Tibial nerve (tissue), 4 donors: ENCODE measurements around the gene PDHX. TPM values are rescaled to one million over a fixed set of nuclear protein-coding genes. Genes with fewer than 3 reads are reported as not detected.

Experiments
- DNase-seq, 2 donors: peaks; one replicate each; pipeline ENCODE4 v3.0.0-alpha.2; 2019; ENCODE audit warnings: low spot score in 2 of 2
- H3K27ac ChIP-seq, 4 donors: fragments of 200-600 bp; sonication (generic) in 3 of 4; one replicate each; pipeline ENCODE4 v1.5.1; 2017 to 2019; ENCODE audit warnings: mild to moderate bottlenecking in 1 of 4
- H3K27me3 ChIP-seq, 2 donors: fragments of 200-600 bp; sonication (generic) in 1 of 2; one replicate each; pipeline versions ENCODE4 v1.5.1 to v1.6.0; 2017 to 2019
- H3K36me3 ChIP-seq, 3 donors: fragments of 200-600 bp; sonication (generic); one replicate each; pipeline ENCODE4 v1.5.1; 2018 to 2019
- H3K4me1 ChIP-seq, 4 donors: fragments of 200-600 bp; sonication (generic) in 3 of 4; one replicate each; pipeline ENCODE4 v1.5.1; 2017 to 2019
- H3K4me3 ChIP-seq, 4 donors: fragments of 200-600 bp; sonication (generic) in 3 of 4; one replicate each; pipeline ENCODE4 v1.5.1; 2017 to 2019; ENCODE audit warnings: mild to moderate bottlenecking in 1 of 4, moderate library complexity in 1 of 4
- H3K9me3 ChIP-seq, 4 donors: fragments of 200-600 bp; sonication (generic) in 3 of 4; one replicate each; pipeline ENCODE4 v1.5.1; 2017 to 2019
- CTCF ChIP-seq, 5 experiments: fragments of 200-600 bp in 3 of 5; fragments of 450-650 bp in 2 of 5; sonication (generic) in 3 of 5; IDR thresholded peaks; one replicate each; pipeline ENCODE4 v1.5.1; 2016 to 2019; ENCODE audit warnings: antibody characterized with exemption in 5 of 5, mild to moderate bottlenecking in 3 of 5, moderate library complexity in 2 of 5
- EP300 ChIP-seq, 2 donors: sonication (generic); formaldehyde crosslinking; IDR thresholded peaks; one replicate each; pipeline ENCODE4 v1.6.1; 2017; ENCODE audit warnings: antibody characterized with exemption in 2 of 2, mild to moderate bottlenecking in 1 of 2
- POLR2A ChIP-seq, 2 donors: fragments of 450-650 bp; IDR thresholded peaks; one replicate each; pipeline ENCODE4 v1.6.1; 2017; ENCODE audit warnings: antibody characterized with exemption in 2 of 2, mild to moderate bottlenecking in 2 of 2, moderate library complexity in 2 of 2
- WGBS, 2 donors: methylation state at CpG; one replicate each; pipeline ENCODE4 v1.1.5; 2018; 5-methylcytosine and 5-hydroxymethylcytosine counted together
- total RNA-seq, 4 donors: library from RNA; depleted of rRNA; stranded (reverse); fragments of >200 nt; gene quantifications; one replicate each; pipeline ENCODE4 v1.1.0, GENCODE V29; 2016

The PDHX gene
- total RNA-seq, 4 donors from 2014 or later, result 18.8 to 30.6 (median 23.2) TPM

DNA sequence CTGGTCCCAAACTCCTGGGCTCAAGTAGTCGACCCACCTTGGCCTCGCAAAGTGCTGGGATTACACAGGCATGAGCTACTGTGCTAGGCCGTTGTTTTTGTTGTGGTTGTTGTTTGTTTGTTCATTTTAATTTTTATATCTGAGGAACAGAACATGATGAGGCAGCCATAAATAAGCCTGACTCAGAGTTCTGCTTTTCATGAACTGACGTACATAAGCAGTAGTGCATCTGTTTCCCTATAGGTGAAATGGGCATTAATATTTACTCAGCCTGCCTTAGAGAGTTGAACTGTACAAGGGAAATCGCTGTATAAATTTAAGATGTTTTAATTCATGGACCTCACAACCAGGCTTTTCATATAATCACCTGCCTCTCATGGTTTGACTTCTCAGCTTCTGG, 80.5 kb downstream of the PDHX start:
- Histone ChIP-seq H3K4me3 (no peak overlapping the region), H3K27me3 (no peaks in the 10 kb centered on the region), H3K36me3 (peaks cover 0 to 15% (median 0%) of the 10 kb centered on the region in 3 donors), H3K9me3 (no peaks in the 10 kb centered on the region), H3K4me1 (no peaks in the 10 kb centered on the region), H3K27ac (no peak overlapping the region)
- 88 to 89% methylated on average over 5 of the region's 5 CpGs for WGBS, 2 donors
- TF ChIP-seq CTCF (IDR thresholded peaks at IDR 0.05), result no peak
- TF ChIP-seq POLR2A (IDR thresholded peaks at IDR 0.05), result no peak
- TF ChIP-seq EP300 (IDR thresholded peaks at IDR 0.05), result no peak
- no peak for DNase-seq

DNA sequence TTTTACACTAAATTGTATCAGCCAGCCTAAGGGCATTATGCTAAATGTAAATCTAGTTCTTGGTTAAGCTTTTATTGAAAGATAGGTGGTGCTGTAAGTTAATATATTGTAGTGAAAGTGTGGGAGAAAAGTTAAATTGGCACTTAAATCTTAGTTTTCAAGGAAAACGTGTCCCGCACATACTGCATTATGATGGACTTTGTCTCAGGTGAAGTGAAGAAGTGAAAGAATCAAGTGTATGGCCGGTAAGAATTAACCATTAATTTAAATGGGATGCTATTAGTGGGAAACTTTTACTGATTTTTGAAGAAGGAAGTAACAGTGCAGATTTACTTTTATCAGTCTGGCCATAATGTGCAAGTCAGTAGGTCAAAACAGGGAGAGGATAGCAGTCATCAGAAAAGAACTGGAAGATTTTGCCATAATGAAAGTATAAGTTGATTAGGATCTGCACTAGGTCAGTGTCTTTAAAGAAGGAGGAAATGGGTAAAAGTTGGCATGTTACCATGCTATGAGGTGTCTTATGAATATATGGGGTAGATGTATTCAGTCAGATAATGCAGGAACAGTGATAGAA, 81.6 kb downstream of the PDHX start:
- Histone ChIP-seq H3K9me3 (no peaks in the 10 kb centered on the region), H3K27ac (no peak overlapping the region), H3K4me3 (no peak overlapping the region), H3K27me3 (no peaks in the 10 kb centered on the region), H3K4me1 (no peaks in the 10 kb centered on the region), H3K36me3 (peaks cover 0 to 11% (median 0%) of the 10 kb centered on the region in 3 donors)
- no peak for DNase-seq
- WGBS, 2 donors, result 41 to 44% methylated on average over 3 of the region's 3 CpGs
- no peak for TF ChIP-seq EP300 (IDR thresholded peaks at IDR 0.05)
- peak; percentile 31 to 57 (median 52) for TF ChIP-seq CTCF (IDR thresholded peaks at IDR 0.05)
- no peak for TF ChIP-seq POLR2A (IDR thresholded peaks at IDR 0.05)

- H3K27ac ChIP-seq, result no peak overlapping the region
- no peaks in the 10 kb centered on the region for H3K27me3 ChIP-seq
- no peak overlapping the region for H3K4me3 ChIP-seq
- no peak for DNase-seq
- H3K4me1 ChIP-seq, result no peaks in the 10 kb centered on the region
- H3K9me3 ChIP-seq, result no peaks in the 10 kb centered on the region
- WGBS, 2 donors, result 92% methylated on average over 4 of the region's 4 CpGs
- no peaks in the 10 kb centered on the region for H3K36me3 ChIP-seq
- TF ChIP-seq EP300 (IDR thresholded peaks at IDR 0.05) (no peak), POLR2A (IDR thresholded peaks at IDR 0.05) (no peak), CTCF (IDR thresholded peaks at IDR 0.05) (no peak)
Measured at GRCh38 chr11:34999453-34999852, 83.0 kb downstream of the PDHX start.

GRCh38 chr11:35003186-35003585, 86.8 kb downstream of the PDHX start:
- WGBS, 2 donors, result 2 to 75% methylated on average over 1 of the region's 1 CpG
- Histone ChIP-seq H3K9me3 (no peaks in the 10 kb centered on the region), H3K36me3 (no peaks in the 10 kb centered on the region), H3K4me1 (no peaks in the 10 kb centered on the region), H3K27me3 (no peaks in the 10 kb centered on the region), H3K4me3 (no peak overlapping the region), H3K27ac (no peak overlapping the region)
- no peak for DNase-seq
- TF ChIP-seq CTCF (IDR thresholded peaks at IDR 0.05) (no peak), POLR2A (IDR thresholded peaks at IDR 0.05) (no peak), EP300 (IDR thresholded peaks at IDR 0.05) (no peak)

DNA sequence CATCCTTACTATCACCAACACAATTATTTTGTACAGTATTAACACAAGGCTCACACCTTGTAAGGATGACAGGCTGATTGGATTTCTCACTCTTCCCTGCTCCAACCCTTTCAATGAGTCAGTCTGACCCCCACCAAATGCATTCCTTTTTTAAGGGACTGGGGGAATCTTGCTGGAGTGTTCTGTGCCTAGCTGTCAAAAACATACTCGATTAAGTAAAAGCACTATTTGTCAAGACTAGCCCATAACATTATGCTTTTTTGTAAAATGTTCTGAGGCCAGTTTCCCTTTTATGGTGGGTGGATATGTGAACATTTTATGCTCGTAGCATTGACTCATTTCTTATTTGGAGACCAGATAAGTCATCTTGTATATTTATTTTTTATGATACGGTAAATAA, 87.2 kb downstream of the PDHX start:
- no peak for DNase-seq
- TF ChIP-seq POLR2A (IDR thresholded peaks at IDR 0.05) (no peak), CTCF (IDR thresholded peaks at IDR 0.05) (no peak), EP300 (IDR thresholded peaks at IDR 0.05) (no peak)
- Histone ChIP-seq H3K36me3 (no peaks in the 10 kb centered on the region), H3K4me1 (no peaks in the 10 kb centered on the region), H3K27ac (no peak overlapping the region), H3K9me3 (no peaks in the 10 kb centered on the region), H3K4me3 (no peak overlapping the region), H3K27me3 (no peaks in the 10 kb centered on the region)
- 78 to 80% methylated on average over 3 of the region's 3 CpGs for WGBS, 2 donors
